HEK293 (cell line): ENCODE measurements around the gene SERPINA3.
A peak's percentile ranks its signal among the peaks of the same experiment; 100 is the strongest.

Experiments used
- CTCF ChIA-PET: fragments of 350-600 bp; formaldehyde crosslinking; extraction: SDS; loops from one replicate; lab custom pipeline; 2021; ENCODE audit warnings: antibody characterized with exemption; lab: Yijun Ruan, JAX
- POLR2A ChIA-PET: fragments of 300-600 bp; formaldehyde crosslinking; extraction: SDS; loops from one replicate; lab custom pipeline; 2020; ENCODE audit warnings: antibody characterized with exemption, inconsistent platforms; lab: Yijun Ruan, JAX
- H3K27ac ChIP-seq: fragments of 200-500 bp; sonication (Bioruptor generic); 2 replicates; pipeline ENCODE4 v1.5.1; 2014; ENCODE audit warnings: low read depth, low read length, control low read depth, inconsistent platforms; ENCODE audit errors: extremely low read depth
- H3K36me3 ChIP-seq, 2 experiments: fragments of 200-500 bp in 1 of 2; sonication (Bioruptor generic) in 1 of 2; 1 replicate in 1 of 2; 2 replicates in 1 of 2; pipeline ENCODE4 v1.5.1; 2014 to 2017; ENCODE audit warnings: inconsistent platforms in 2 of 2, low read length in 2 of 2; ENCODE audit not compliant: control insufficient read depth in 2 of 2, insufficient read depth in 1 of 2
- H3K4me1 ChIP-seq: fragments of 200-500 bp; sonication (Bioruptor generic); 2 replicates; pipeline ENCODE4 v1.5.1; 2014; ENCODE audit warnings: mild to moderate bottlenecking, low read length, inconsistent platforms; ENCODE audit not compliant: control insufficient read depth, insufficient read depth
- H3K4me3 ChIP-seq: 2 replicates; pipeline ENCODE4 v1.5.1; 2011; ENCODE audit warnings: low read depth, mild to moderate bottlenecking, control low read depth, low read length, moderate library complexity
- H3K9me3 ChIP-seq: fragments of 200-500 bp; sonication (Bioruptor generic); 2 replicates; pipeline ENCODE4 v1.5.1; 2014; ENCODE audit warnings: low read depth, low read length, inconsistent platforms; ENCODE audit not compliant: control insufficient read depth, insufficient read depth
- EGR2 ChIP-seq: fragments of 450-650 bp; formaldehyde crosslinking; IDR thresholded peaks from 2 replicates; pipeline ENCODE4 v1.5.1; 2016; ENCODE audit warnings: low read depth, missing biosample characterization, missing genetic modification characterization
- GLI4 ChIP-seq: fragments of 450-650 bp; formaldehyde crosslinking; IDR thresholded peaks from 2 replicates; pipeline ENCODE4 v1.5.1; 2016; ENCODE audit warnings: missing biosample characterization, missing genetic modification characterization
- KLF1 ChIP-seq: fragments of 450-650 bp; formaldehyde crosslinking; IDR thresholded peaks from 2 replicates; pipeline ENCODE4 v1.5.1; 2016; ENCODE audit warnings: missing biosample characterization, missing genetic modification characterization
- PRDM1 ChIP-seq: fragments of 450-650 bp; formaldehyde crosslinking; IDR thresholded peaks from 2 replicates; pipeline ENCODE4; 2016; ENCODE audit warnings: missing biosample characterization, missing genetic modification characterization
- REPIN1 ChIP-seq: fragments of 450-650 bp; formaldehyde crosslinking; IDR thresholded peaks from 2 replicates; pipeline ENCODE4 v1.5.1; 2017; ENCODE audit warnings: missing biosample characterization, missing genetic modification characterization, low read depth
- SALL2 ChIP-seq: fragments of 450-650 bp; formaldehyde crosslinking; IDR thresholded peaks from 2 replicates; pipeline ENCODE4 v1.5.0; 2017; ENCODE audit warnings: missing biosample characterization, mild to moderate bottlenecking, missing genetic modification characterization, borderline replicate concordance
- SCRT1 ChIP-seq: fragments of 450-650 bp; formaldehyde crosslinking; IDR thresholded peaks from 2 replicates; pipeline ENCODE4 v1.5.1; 2016; ENCODE audit warnings: missing biosample characterization, missing genetic modification characterization, borderline replicate concordance
- SCRT2 ChIP-seq: fragments of 450-650 bp; formaldehyde crosslinking; IDR thresholded peaks from 2 replicates; pipeline ENCODE4 v1.5.1; 2016; ENCODE audit warnings: missing biosample characterization, missing genetic modification characterization
- TRIM28 ChIP-seq: IDR thresholded peaks from 2 replicates; pipeline ENCODE4 v1.6.1; 2011; ENCODE audit warnings: low read length, control low read depth, borderline replicate concordance
- YY1 ChIP-seq: fragments of 450-650 bp; formaldehyde crosslinking; IDR thresholded peaks from 2 replicates; pipeline ENCODE4 v1.5.1; 2018; ENCODE audit warnings: missing biosample characterization, missing genetic modification characterization
- YY2 ChIP-seq: fragments of 450-650 bp; formaldehyde crosslinking; IDR thresholded peaks from 2 replicates; pipeline ENCODE4 v1.5.1; 2016; ENCODE audit warnings: missing biosample characterization, missing genetic modification characterization
- ZBTB8A ChIP-seq: fragments of 450-650 bp; formaldehyde crosslinking; IDR thresholded peaks from 2 replicates; pipeline ENCODE4 v1.5.1; 2016; ENCODE audit warnings: missing biosample characterization, missing genetic modification characterization
- ZFHX2 ChIP-seq: fragments of 450-650 bp; formaldehyde crosslinking; conservative IDR thresholded peaks from 2 replicates; pipeline ENCODE4 v1.5.1; 2016; ENCODE audit warnings: missing biosample characterization, missing genetic modification characterization
- ZNF114 ChIP-seq: fragments of 450-650 bp; formaldehyde crosslinking; IDR thresholded peaks from 2 replicates; pipeline ENCODE4 v1.5.0; 2017; ENCODE audit warnings: missing biosample characterization, missing genetic modification characterization
- ZNF19 ChIP-seq: fragments of 450-650 bp; formaldehyde crosslinking; IDR thresholded peaks from 2 replicates; pipeline ENCODE4; 2016; ENCODE audit warnings: missing biosample characterization, missing genetic modification characterization, low read depth
- ZNF202 ChIP-seq: fragments of 450-650 bp; formaldehyde crosslinking; IDR thresholded peaks from 2 replicates; pipeline ENCODE4 v1.5.1; 2016; ENCODE audit warnings: missing biosample characterization, missing genetic modification characterization, borderline replicate concordance
- ZNF23 ChIP-seq: fragments of 450-650 bp; formaldehyde crosslinking; IDR thresholded peaks from 2 replicates; pipeline ENCODE4 v1.5.1; 2016; ENCODE audit warnings: missing biosample characterization, missing genetic modification characterization, borderline replicate concordance
- ZNF24 ChIP-seq: fragments of 450-650 bp; formaldehyde crosslinking; IDR thresholded peaks from 2 replicates; pipeline ENCODE4 v1.5.1; 2016; ENCODE audit warnings: missing biosample characterization, missing genetic modification characterization
- ZNF404 ChIP-seq: fragments of 450-650 bp; formaldehyde crosslinking; IDR thresholded peaks from 2 replicates; pipeline ENCODE4 v1.5.1; 2017; ENCODE audit warnings: missing biosample characterization, missing genetic modification characterization
- ZNF571 ChIP-seq: fragments of 450-650 bp; formaldehyde crosslinking; IDR thresholded peaks from 2 replicates; pipeline ENCODE4 v1.5.0; 2017; ENCODE audit warnings: missing biosample characterization, missing genetic modification characterization
- ZNF596 ChIP-seq: fragments of 450-650 bp; IDR thresholded peaks from 2 replicates; pipeline ENCODE4 v1.5.0; 2018; ENCODE audit warnings: missing biosample characterization, mild to moderate bottlenecking, missing genetic modification characterization, moderate library complexity
- ZNF707 ChIP-seq: fragments of 450-650 bp; formaldehyde crosslinking; IDR thresholded peaks from 2 replicates; pipeline ENCODE4 v1.5.1; 2016; ENCODE audit warnings: missing biosample characterization, missing genetic modification characterization
- ZNF785 ChIP-seq: fragments of 450-650 bp; formaldehyde crosslinking; IDR thresholded peaks from 2 replicates; pipeline ENCODE4 v1.5.1; 2016; ENCODE audit warnings: missing biosample characterization, missing genetic modification characterization
- ZNF791 ChIP-seq: fragments of 450-650 bp; formaldehyde crosslinking; IDR thresholded peaks from 2 replicates; pipeline ENCODE4 v1.5.1; 2016; ENCODE audit warnings: missing biosample characterization, missing genetic modification characterization
- ZNF843 ChIP-seq: fragments of 450-650 bp; formaldehyde crosslinking; IDR thresholded peaks from 2 replicates; pipeline ENCODE4 v1.5.1; 2016; ENCODE audit warnings: missing biosample characterization, missing genetic modification characterization
- TF ChIP-seq, protein P1 (sequence below): sonication (generic); formaldehyde crosslinking; IDR thresholded peaks from 2 replicates; pipeline ENCODE4 v1.8.1; 2022; ENCODE audit warnings: mild to moderate bottlenecking, moderate library complexity, missing genetic modification reagents
- TF ChIP-seq, protein P2 (sequence below): fragments of 450-650 bp; formaldehyde crosslinking; IDR thresholded peaks from 2 replicates; pipeline ENCODE4 v1.5.1; 2016; ENCODE audit warnings: missing biosample characterization, missing genetic modification characterization
- TF ChIP-seq, protein P3 (sequence below): fragments of 450-650 bp; formaldehyde crosslinking; IDR thresholded peaks from 2 replicates; pipeline ENCODE4 v1.5.1; 2016; ENCODE audit warnings: missing biosample characterization, missing genetic modification characterization

The SERPINA3 gene

DNA sequence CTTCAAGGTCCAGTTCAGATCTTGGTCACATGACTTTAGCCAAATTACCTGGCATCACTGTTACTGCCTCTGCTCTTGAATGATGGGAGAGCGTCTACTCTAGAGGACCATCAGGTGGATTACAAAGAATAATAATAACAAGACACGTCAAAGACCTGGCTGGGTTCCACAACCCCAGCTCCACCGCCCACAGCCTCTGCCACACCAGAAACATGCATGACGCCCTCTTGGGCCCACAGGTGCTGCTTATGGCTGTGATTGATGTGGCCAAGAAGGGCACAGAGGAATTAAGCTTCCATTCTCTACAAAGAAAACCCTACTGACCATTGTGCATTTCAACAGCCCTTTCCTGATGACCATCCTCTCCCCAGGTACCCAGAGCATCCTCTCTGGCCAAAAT is 18.2 kb downstream of the SERPINA3 start:
- Histone ChIP-seq H3K4me3 (no peak overlapping the region), H3K27ac (no peak overlapping the region), H3K9me3 (no peaks in the 10 kb centered on the region), H3K36me3 (no peaks in the 10 kb centered on the region), H3K4me1 (no peaks in the 10 kb centered on the region)
- POLR2A ChIA-PET = no interaction called here
- TF ChIP-seq, protein P1, sequence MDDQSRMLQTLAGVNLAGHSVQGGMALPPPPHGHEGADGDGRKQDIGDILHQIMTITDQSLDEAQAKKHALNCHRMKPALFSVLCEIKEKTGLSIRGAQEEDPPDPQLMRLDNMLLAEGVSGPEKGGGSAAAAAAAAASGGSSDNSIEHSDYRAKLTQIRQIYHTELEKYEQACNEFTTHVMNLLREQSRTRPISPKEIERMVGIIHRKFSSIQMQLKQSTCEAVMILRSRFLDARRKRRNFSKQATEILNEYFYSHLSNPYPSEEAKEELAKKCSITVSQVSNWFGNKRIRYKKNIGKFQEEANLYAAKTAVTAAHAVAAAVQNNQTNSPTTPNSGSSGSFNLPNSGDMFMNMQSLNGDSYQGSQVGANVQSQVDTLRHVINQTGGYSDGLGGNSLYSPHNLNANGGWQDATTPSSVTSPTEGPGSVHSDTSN (CRISPR knock-in tag) = no peak
- TF ChIP-seq REPIN1 (no peak), ZNF596 (tag by site-specific recombination) (no peak), ZFHX2 (tag by site-specific recombination) (0 out of 2 replicates have a peak, but pooled peaks have one; percentile 24), YY1 (tag by site-specific recombination) (no peak), ZNF843 (tag by site-specific recombination) (no peak), EGR2 (tag by site-specific recombination) (peak; percentile 12; the same call in 1 of the 2 replicates)
- CTCF ChIA-PET = interaction anchor here (0.7 kb wide), 1 partner anchor 802 kb away, joined by 3 read pairs; no protein-coding TSS in a partner anchor

DNA sequence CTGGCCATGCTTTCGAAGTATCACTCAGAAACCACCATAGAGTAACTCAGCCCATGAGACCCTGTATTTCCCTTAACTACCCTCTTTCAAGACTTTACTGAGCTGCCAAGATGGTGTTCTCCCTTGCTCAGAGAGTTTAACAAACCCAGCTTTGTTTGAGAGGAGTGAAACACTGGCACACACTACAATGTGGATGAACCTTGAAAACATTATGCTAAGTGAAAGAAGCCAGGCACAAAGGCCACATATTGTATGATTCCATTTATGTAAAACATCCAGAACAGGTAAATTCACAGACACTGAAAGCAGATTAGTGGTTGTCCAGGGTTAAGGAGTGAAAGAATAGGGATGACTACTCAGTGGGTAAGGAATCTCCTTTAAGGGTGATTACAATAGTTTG is 18.9 kb downstream of the SERPINA3 start:
- no peaks in the 10 kb centered on the region for H3K4me1 ChIP-seq
- TF ChIP-seq TRIM28 (no peak), GLI4 (no peak), YY2 (no peak), ZNF24 (tag by site-specific recombination) (no peak), SALL2 (tag by site-specific recombination) (no peak), YY1 (tag by site-specific recombination) (no peak)
- TF ChIP-seq, protein P2, sequence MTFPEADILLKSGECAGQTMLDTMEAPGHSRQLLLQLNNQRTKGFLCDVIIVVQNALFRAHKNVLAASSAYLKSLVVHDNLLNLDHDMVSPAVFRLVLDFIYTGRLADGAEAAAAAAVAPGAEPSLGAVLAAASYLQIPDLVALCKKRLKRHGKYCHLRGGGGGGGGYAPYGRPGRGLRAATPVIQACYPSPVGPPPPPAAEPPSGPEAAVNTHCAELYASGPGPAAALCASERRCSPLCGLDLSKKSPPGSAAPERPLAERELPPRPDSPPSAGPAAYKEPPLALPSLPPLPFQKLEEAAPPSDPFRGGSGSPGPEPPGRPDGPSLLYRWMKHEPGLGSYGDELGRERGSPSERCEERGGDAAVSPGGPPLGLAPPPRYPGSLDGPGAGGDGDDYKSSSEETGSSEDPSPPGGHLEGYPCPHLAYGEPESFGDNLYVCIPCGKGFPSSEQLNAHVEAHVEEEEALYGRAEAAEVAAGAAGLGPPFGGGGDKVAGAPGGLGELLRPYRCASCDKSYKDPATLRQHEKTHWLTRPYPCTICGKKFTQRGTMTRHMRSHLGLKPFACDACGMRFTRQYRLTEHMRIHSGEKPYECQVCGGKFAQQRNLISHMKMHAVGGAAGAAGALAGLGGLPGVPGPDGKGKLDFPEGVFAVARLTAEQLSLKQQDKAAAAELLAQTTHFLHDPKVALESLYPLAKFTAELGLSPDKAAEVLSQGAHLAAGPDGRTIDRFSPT = no peak
- TF ChIP-seq, all 188 proteins: peak for 0
- POLR2A ChIA-PET = no interaction called here

DNA sequence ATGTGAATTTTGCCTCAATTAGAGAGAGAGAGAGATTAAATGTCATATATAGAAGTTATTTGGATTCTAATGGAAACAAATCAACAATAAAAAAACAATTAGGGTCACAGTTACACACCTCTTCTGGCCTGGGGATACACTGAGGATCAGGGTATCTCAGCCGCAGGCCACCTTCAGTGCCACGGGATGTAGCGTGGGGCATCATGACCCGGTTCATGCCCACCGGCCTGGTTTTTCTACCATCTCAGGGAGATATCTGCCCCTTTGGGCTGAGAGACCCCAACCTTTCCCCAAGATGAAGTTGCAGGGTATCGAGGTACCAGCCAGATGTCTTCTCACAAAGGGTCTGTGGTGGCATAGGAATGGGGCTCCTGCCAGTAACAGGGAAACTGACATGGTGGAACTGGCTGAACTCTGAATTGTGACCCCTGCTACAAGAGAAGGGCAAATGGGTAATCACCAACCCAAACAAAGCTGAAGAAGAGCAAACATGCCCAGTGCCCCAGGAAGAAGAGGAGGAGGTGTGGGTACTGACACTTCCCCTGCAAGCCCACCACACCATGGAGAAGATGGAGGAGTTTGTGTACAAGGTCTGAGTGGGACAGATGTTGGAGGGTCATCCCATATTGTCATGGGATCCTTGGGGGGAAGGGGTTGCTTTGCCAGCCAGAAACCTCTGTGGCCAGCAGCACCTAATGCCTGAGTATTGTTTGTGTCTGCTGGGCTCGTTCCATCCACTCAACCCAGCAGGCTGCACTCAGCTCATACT is 19.5 kb downstream of the SERPINA3 start:
- ChIA-PET CTCF (no interaction called here), POLR2A (no interaction called here)
- Histone ChIP-seq H3K27ac (no peak overlapping the region), H3K36me3 (no peaks in the 10 kb centered on the region), H3K4me1 (no peaks in the 10 kb centered on the region), H3K9me3 (no peaks in the 10 kb centered on the region), H3K4me3 (no peak overlapping the region)
- TF ChIP-seq ZNF19 (no peak), ZNF202 (tag by site-specific recombination) (no peak), ZBTB8A (no peak), SCRT2 (tag by site-specific recombination) (no peak), ZNF707 (tag by site-specific recombination) (no peak), KLF1 (tag by site-specific recombination) (no peak), ZNF23 (tag by site-specific recombination) (no peak), ZFHX2 (tag by site-specific recombination) (no peak), ZNF404 (no peak), ZNF114 (tag by site-specific recombination) (no peak), ZNF791 (tag by site-specific recombination) (no peak), SCRT1 (no peak), PRDM1 (tag by site-specific recombination) (no peak), ZNF785 (tag by site-specific recombination) (no peak), ZNF571 (no peak)
- TF ChIP-seq, protein P3, sequence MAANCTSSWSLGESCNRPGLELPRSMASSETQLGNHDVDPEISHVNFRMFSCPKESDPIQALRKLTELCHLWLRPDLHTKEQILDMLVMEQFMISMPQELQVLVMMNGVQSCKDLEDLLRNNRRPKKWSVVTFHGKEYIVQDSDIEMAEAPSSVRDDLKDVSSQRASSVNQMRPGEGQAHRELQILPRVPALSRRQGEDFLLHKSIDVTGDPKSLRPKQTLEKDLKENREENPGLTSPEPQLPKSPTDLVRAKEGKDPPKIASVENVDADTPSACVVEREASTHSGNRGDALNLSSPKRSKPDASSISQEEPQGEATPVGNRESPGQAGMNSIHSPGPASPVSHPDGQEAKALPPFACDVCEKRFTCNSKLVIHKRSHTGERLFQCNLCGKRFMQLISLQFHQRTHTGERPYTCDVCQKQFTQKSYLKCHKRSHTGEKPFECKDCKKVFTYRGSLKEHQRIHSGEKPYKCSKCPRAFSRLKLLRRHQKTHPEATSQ (tag by site-specific recombination) = no peak

More for the DNA sequence above, 18.9 kb downstream of the SERPINA3 start:
- Histone ChIP-seq H3K27ac (no peak overlapping the region), H3K36me3 (no peaks in the 10 kb centered on the region), H3K9me3 (no peaks in the 10 kb centered on the region), H3K4me3 (no peak overlapping the region)
- CTCF ChIA-PET = no interaction called here
